ENCODE results near the gene MEX3A. TPM values are rescaled to one million over a fixed set of nuclear protein-coding genes. Genes with fewer than 3 reads are reported as not detected.

Gene MEX3A
- total and polyA plus RNA-seq, 2 donors (not counting 3 experiments of a cell fraction or from before 2014, with no cell fraction given), result 20.2 to 23.6 TPM

DNA sequence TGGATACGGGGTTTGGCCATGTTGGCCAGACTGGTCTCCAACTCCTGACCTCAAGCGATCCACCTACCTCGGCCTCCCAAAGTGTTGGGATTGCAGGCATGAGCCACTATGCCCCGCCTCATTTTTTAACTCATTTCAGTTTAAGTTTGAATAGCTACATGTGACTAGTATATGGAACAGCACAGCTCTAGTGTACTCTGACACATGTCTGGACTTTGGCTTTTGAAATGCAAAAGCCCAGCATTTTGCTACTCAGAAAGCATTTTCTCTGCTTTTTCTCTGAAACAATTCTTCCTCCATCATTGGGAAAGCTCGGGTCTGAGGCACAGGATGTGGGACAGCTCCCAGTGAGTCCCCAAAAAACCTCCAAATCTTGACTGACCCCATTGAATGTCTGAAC is 57.5 kb downstream of the MEX3A start:
- H3K9me1 ChIP-seq (replicated peaks; ENCODE audit: control insufficient read depth, extremely low read depth, insufficient read depth, low read length), result no peaks in the 10 kb centered on the region
- peaks cover 5% of the 10 kb centered on the region for H3K4me1 ChIP-seq (ENCODE audit: control insufficient read depth, extremely low read depth, insufficient read depth, low read length)
- H3K27ac ChIP-seq (ENCODE audit: insufficient read depth, low read depth, low read length), result no peak overlapping the region
- no peaks in the 10 kb centered on the region for H3K9me3 ChIP-seq (replicated peaks; ENCODE audit: control insufficient read depth, insufficient read depth, low read length)
- H4K20me1 ChIP-seq (replicated peaks; ENCODE audit: control insufficient read depth, extremely low read depth, insufficient read depth, low read length), result no peaks in the 10 kb centered on the region
- ChIA-PET POLR2A (no interaction called here), CTCF (interaction anchor here (1.0 to 2.6 kb wide), 5 partner anchors 13 to 45 kb away, joined by 3 to 92 read pairs (median 6); no protein-coding TSS in a partner anchor)
- H2AFZ ChIP-seq (ENCODE audit: low read depth, low read length), result no peak overlapping the region
- DNase-seq (ENCODE audit: low read depth, low spot score), result no peak
- intact Hi-C loops (cut with micrococcal nuclease) (no loop called here), dilution Hi-C loops (cut with MboI; ENCODE audit: extremely low pct_ligation_motif_present, low sequenced_read_pairs) (no loop called here)
- H3K27me3 ChIP-seq (ENCODE audit: control insufficient read depth in 2 of 2, insufficient read depth in 2 of 2, low read length in 2 of 2), result no peaks in the 10 kb centered on the region
- no peaks in the 10 kb centered on the region for H3K36me3 ChIP-seq (ENCODE audit: control insufficient read depth in 2 of 2, extremely low read depth in 1 of 2, insufficient read depth in 2 of 2, low read length in 2 of 2)
- peaks cover 7% of the 10 kb centered on the region for H3K79me2 ChIP-seq (ENCODE audit: control insufficient read depth, insufficient read depth, low read length)
- TF ChIP-seq FOS (IDR thresholded peaks at IDR 0.05; ENCODE audit: borderline replicate concordance, insufficient read depth, low read length), result no peak
- TF ChIP-seq, protein P1, sequence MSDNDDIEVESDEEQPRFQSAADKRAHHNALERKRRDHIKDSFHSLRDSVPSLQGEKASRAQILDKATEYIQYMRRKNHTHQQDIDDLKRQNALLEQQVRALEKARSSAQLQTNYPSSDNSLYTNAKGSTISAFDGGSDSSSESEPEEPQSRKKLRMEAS (IDR thresholded peaks at IDR 0.05; ENCODE audit: insufficient read depth, insufficient read length), result no peak
- TF ChIP-seq CTCF (IDR thresholded peaks at IDR 0.05; ENCODE audit: extremely low read depth in 1 of 2, insufficient read depth in 1 of 2, low read depth in 1 of 2, low read length in 2 of 2), result no peak
- no peak for TF ChIP-seq MYC (IDR thresholded peaks at IDR 0.05; ENCODE audit: low read depth, low read length)
- no peak for TF ChIP-seq JUN (IDR thresholded peaks at IDR 0.05; ENCODE audit: borderline replicate concordance, insufficient read depth, insufficient read length, low read depth)
- no peak for TF ChIP-seq GATA2 (IDR thresholded peaks at IDR 0.05; ENCODE audit: insufficient read depth, insufficient read length, low read depth, low read length)
- no peak for TF ChIP-seq POLR2AphosphoS5 (IDR thresholded peaks at IDR 0.05; ENCODE audit: insufficient read depth, low read depth, low read length)
- TF ChIP-seq EZH2 (IDR thresholded peaks at IDR 0.05; ENCODE audit: borderline replicate concordance, low read depth, low read length, severe bottlenecking), result no peak
- TF ChIP-seq POLR2A (IDR thresholded peaks at IDR 0.05; ENCODE audit: low read depth, low read length), result no peak
- BruUV-seq (replicated peaks), result no TSS peak
- FAIRE-seq, result no peak
- no peak overlapping the region for H3K4me2 ChIP-seq (ENCODE audit: insufficient read depth, low read length)
- no peak overlapping the region for H3K9ac ChIP-seq (replicated peaks; ENCODE audit: extremely low read depth, insufficient read depth, low read length)
- no peak overlapping the region for H3K4me3 ChIP-seq (replicated peaks in 1 of 3; ENCODE audit: insufficient read depth in 1 of 3, low read depth in 1 of 3, low read length in 3 of 3)

Other genes starting within 250 kb of the MEX3A start
- gene GON4L, start 225.3 kb downstream of the MEX3A start, total RNA-seq, result 58.7 and 60.4 TPM in 2 replicates
- gene GON4L, start 225.3 kb downstream of the MEX3A start, polyA plus RNA-seq, result 29.5 and 30.5 TPM in 2 replicates
- gene SYT11, start 222.9 kb downstream of the MEX3A start, total RNA-seq, result 33.7 and 36.5 TPM in 2 replicates
- gene SYT11, start 222.9 kb downstream of the MEX3A start, polyA plus RNA-seq, result 27.6 and 28.2 TPM in 2 replicates
- gene RIT1, start 171.1 kb downstream of the MEX3A start, total RNA-seq, result 46.4 and 47.8 TPM in 2 replicates
- 52.0 and 65.5 TPM in 2 replicates for gene RIT1, start 171.1 kb downstream of the MEX3A start, polyA plus RNA-seq
- 54.1 and 55.6 TPM in 2 replicates for gene KHDC4, start 148.1 kb downstream of the MEX3A start, total RNA-seq
- gene KHDC4, start 148.1 kb downstream of the MEX3A start, polyA plus RNA-seq, result 47.9 and 48.6 TPM in 2 replicates
- not detected in 2 replicates for gene RXFP4, start 140.8 kb downstream of the MEX3A start, total RNA-seq
- not detected in 2 replicates for gene RXFP4, start 140.8 kb downstream of the MEX3A start, polyA plus RNA-seq
- 110 and 118 TPM in 2 replicates for gene ARHGEF2, start 103.9 kb downstream of the MEX3A start, total RNA-seq
- 59.2 and 62.0 TPM in 2 replicates for gene ARHGEF2, start 103.9 kb downstream of the MEX3A start, polyA plus RNA-seq
- 339 and 362 TPM in 2 replicates for gene SSR2, start 61.5 kb downstream of the MEX3A start, total RNA-seq
- 1,337 and 1,787 TPM in 2 replicates for gene SSR2, start 61.5 kb downstream of the MEX3A start, polyA plus RNA-seq
- gene UBQLN4, start 28.7 kb downstream of the MEX3A start, total RNA-seq, result 48.1 and 50.8 TPM in 2 replicates
- gene UBQLN4, start 28.7 kb downstream of the MEX3A start, polyA plus RNA-seq, result 50.5 and 53.6 TPM in 2 replicates
- gene LAMTOR2, start 27.7 kb downstream of the MEX3A start, total RNA-seq, result 77.7 and 80.3 TPM in 2 replicates
- gene LAMTOR2, start 27.7 kb downstream of the MEX3A start, polyA plus RNA-seq, result 136 and 145 TPM in 2 replicates
- gene RAB25, start 21.3 kb downstream of the MEX3A start, total RNA-seq, result not detected in 2 replicates
- gene RAB25, start 21.3 kb downstream of the MEX3A start, polyA plus RNA-seq, result not detected in 2 replicates
- gene LMNA, start 32.2 kb upstream of the MEX3A start, total RNA-seq, result 715 and 742 TPM in 2 replicates
- gene LMNA, start 32.2 kb upstream of the MEX3A start, polyA plus RNA-seq, result 371 and 461 TPM in 2 replicates
- gene SEMA4A, start 71.1 kb upstream of the MEX3A start, total RNA-seq, result 1.5 and 1.6 TPM in 2 replicates
- gene SEMA4A, start 71.1 kb upstream of the MEX3A start, polyA plus RNA-seq, result 0.97 and 1.5 TPM in 2 replicates
- gene SLC25A44, start 111.6 kb upstream of the MEX3A start, total RNA-seq, result 24.0 and 26.3 TPM in 2 replicates
- 30.2 and 30.6 TPM in 2 replicates for gene SLC25A44, start 111.6 kb upstream of the MEX3A start, polyA plus RNA-seq
- gene PMF1, start 130.5 kb upstream of the MEX3A start, total RNA-seq, result 58.4 and 61.6 TPM in 2 replicates
- gene PMF1, start 130.5 kb upstream of the MEX3A start, polyA plus RNA-seq, result 134 and 147 TPM in 2 replicates
- gene BGLAP, start 159.7 kb upstream of the MEX3A start, total RNA-seq, result 1.0 and 2.4 TPM in 2 replicates
- gene BGLAP, start 159.7 kb upstream of the MEX3A start, polyA plus RNA-seq, result 0.65 and 1.2 TPM in 2 replicates
- 1.6 and 2.2 TPM in 2 replicates for gene PAQR6, start 165.6 kb upstream of the MEX3A start, total RNA-seq
- 1.3 and 1.6 TPM in 2 replicates for gene PAQR6, start 165.6 kb upstream of the MEX3A start, polyA plus RNA-seq
- 79.0 and 82.6 TPM in 2 replicates for gene SMG5, start 200.4 kb upstream of the MEX3A start, total RNA-seq
- 32.6 and 37.4 TPM in 2 replicates for gene SMG5, start 200.4 kb upstream of the MEX3A start, polyA plus RNA-seq
- 3.0 TPM in 2 replicates for gene TMEM79, start 201.9 kb upstream of the MEX3A start, total RNA-seq
- gene TMEM79, start 201.9 kb upstream of the MEX3A start, polyA plus RNA-seq, result 4.8 and 5.6 TPM in 2 replicates
- 83.3 and 84.3 TPM in 2 replicates for gene GLMP, start 213.2 kb upstream of the MEX3A start, total RNA-seq
- 109 and 136 TPM in 2 replicates for gene GLMP, start 213.2 kb upstream of the MEX3A start, polyA plus RNA-seq
- gene VHLL, start 216.8 kb upstream of the MEX3A start, total RNA-seq, result 0.73 TPM in 1 of 2 replicates, not detected in the other
- not detected in 2 replicates for gene VHLL, start 216.8 kb upstream of the MEX3A start, polyA plus RNA-seq

All from endothelial cell of umbilical vein (primary cell).